Measurements from ENCODE around the gene KCTD13. TPM values are rescaled to one million over a fixed set of nuclear protein-coding genes. Genes with fewer than 3 reads are reported as not detected.

KCTD13 gene
- total and polyA plus RNA-seq, 2 of the 8 experiments (the other 6 are each of a cell fraction or from before 2014, with no cell fraction given), result 9.2 to 10.8 TPM

- peaks cover 4% of the 10 kb centered on the region; the same call in 1 of the 2 replicates for H3K79me1 ChIP-seq (ENCODE audit: low read depth, low read length)
- ChIA-PET POLR2A (ENCODE audit: partially characterized antibody) (interaction anchor here (0.7 to 1.8 kb wide), 4 partner anchors 18 to 159 kb away, joined by 3 to 4 read pairs (median 3); no protein-coding TSS in a partner anchor), CTCF (ENCODE audit: partially characterized antibody) (interaction anchor here (0.9 to 1.7 kb wide), 6 partner anchors 14 to 128 kb away, joined by 3 to 5 read pairs (median 3); partner anchors contain the start of gene TAOK2)
- no peak overlapping the region for H2BK12ac ChIP-seq (ENCODE audit: low read depth, low read length)
- H3K4me2 ChIP-seq (ENCODE audit: insufficient read depth in 1 of 2, low read depth in 2 of 2, low read length in 2 of 2), result no peak overlapping the region
- no peak overlapping the region for H3K4ac ChIP-seq (replicated peaks; ENCODE audit: insufficient read length, low read depth, low read length)
- H4K5ac ChIP-seq (ENCODE audit: insufficient read length, low read depth, low read length), result no peak overlapping the region
- H3K23ac ChIP-seq (ENCODE audit: insufficient read length), result no peak overlapping the region
- H3K27me3 ChIP-seq (replicated peaks in 1 of 4; ENCODE audit: control insufficient read depth in 3 of 4, extremely low read depth in 1 of 4, insufficient read depth in 3 of 4, low read length in 3 of 4), result no peaks in the 10 kb centered on the region
- H4K8ac ChIP-seq (ENCODE audit: extremely low read depth, insufficient read depth, low read length), result no peak overlapping the region
- no peaks in the 10 kb centered on the region; a peak in 2 of 8 replicates for H3K36me3 ChIP-seq (ENCODE audit: control insufficient read depth in 2 of 4, insufficient read depth in 4 of 4, low read length in 3 of 4)
- H3K4me1 ChIP-seq (replicated peaks in 1 of 4; ENCODE audit: control insufficient read depth in 3 of 4, insufficient read depth in 4 of 4, low read length in 3 of 4), result peaks cover 0 to 11% (median 3%) of the 10 kb centered on the region in 4 experiments; a peak in 6 of 7 replicates
- TF ChIP-seq NRF1 (IDR thresholded peaks at IDR 0.05; ENCODE audit: low read depth, low read length) (no peak), SRF (IDR thresholded peaks at IDR 0.05; ENCODE audit: low read depth, low read length) (no peak), RXRA (IDR thresholded peaks at IDR 0.05; ENCODE audit: insufficient read depth, low read depth, low read length) (no peak), JUND (IDR thresholded peaks at IDR 0.05; ENCODE audit: low read length) (no peak), RAD21 (IDR thresholded peaks at IDR 0.05 in 1 of 2, conservative IDR thresholded peaks at IDR 0.05 in 1 of 2; ENCODE audit: low read depth in 2 of 2, low read length in 2 of 2) (no peak), YY1 (IDR thresholded peaks at IDR 0.05; ENCODE audit: low read depth, low read length) (no peak), MAFK (IDR thresholded peaks at IDR 0.05; ENCODE audit: low read depth, low read length) (no peak), KDM4A (IDR thresholded peaks at IDR 0.05; ENCODE audit: low read depth, low read length, severe bottlenecking) (no peak), CEBPB (IDR thresholded peaks at IDR 0.05; ENCODE audit: low read depth, low read length) (no peak), SUZ12 (IDR thresholded peaks at IDR 0.05; ENCODE audit: low read length) (no peak), EGR1 (IDR thresholded peaks at IDR 0.05; ENCODE audit: borderline replicate concordance, low read depth, low read length) (no peak), RNF2 (IDR thresholded peaks at IDR 0.05; ENCODE audit: borderline replicate concordance, low read depth, low read length, missing control alignments, poor library complexity, severe bottlenecking) (no peak), SIN3A (conservative IDR thresholded peaks at IDR 0.05 in 1 of 2, IDR thresholded peaks at IDR 0.05 in 1 of 2; ENCODE audit: low read depth in 1 of 2, low read length in 2 of 2) (no peak)
- no peak overlapping the region for H2AFZ ChIP-seq (ENCODE audit: low read length)
- DNase-seq (ENCODE audit: low read depth in 1 of 2, low spot score in 2 of 2) (no peak), FAIRE-seq (no peak)
- H2BK5ac ChIP-seq (ENCODE audit: low read depth, low read length), result no peak overlapping the region
- 83% methylated on average over 2 of the region's 4 CpGs; no CpG with 5 or more reads in 1 of the 2 experiments for WGBS, 2 experiments (ENCODE audit: extremely low coverage in 1 of 2, insufficient coverage in 1 of 2, insufficient read length in 1 of 2, insufficient replicate concordance in 2 of 2, low coverage in 1 of 2, low lambda C conversion rate in 2 of 2, missing lambda C conversion rate in 1 of 2)
- H2AK5ac ChIP-seq (ENCODE audit: low read depth, low read length), result no peak overlapping the region
- H2BK15ac ChIP-seq (ENCODE audit: low read length), result no peak overlapping the region
- H3K18ac ChIP-seq (ENCODE audit: extremely low read depth, low read length), result no peak overlapping the region
- H3K27ac ChIP-seq (ENCODE audit: low read depth, low read length), result no peak overlapping the region
- H3K56ac ChIP-seq (replicated peaks; ENCODE audit: insufficient read length, low read depth, low read length), result no peak overlapping the region
- no peak overlapping the region for H2BK120ac ChIP-seq (replicated peaks; ENCODE audit: low read depth, low read length)
- H3K9ac ChIP-seq (replicated peaks in 1 of 4; ENCODE audit: extremely low read depth in 1 of 4, low read depth in 3 of 4, low read length in 3 of 4), result no peak overlapping the region
- H3K14ac ChIP-seq (ENCODE audit: insufficient read length), result no peak overlapping the region
- no peak overlapping the region for H4K91ac ChIP-seq (replicated peaks; ENCODE audit: insufficient read length, low read length)
- peaks cover 9% of the 10 kb centered on the region; the same call in 1 of the 2 replicates for H3K23me2 ChIP-seq (ENCODE audit: low read depth, low read length)
- no peak overlapping the region for H2BK20ac ChIP-seq (ENCODE audit: low read length)
- no peak overlapping the region for H3K4me3 ChIP-seq (ENCODE audit: extremely low read depth in 1 of 4, insufficient read depth in 2 of 4, low read depth in 3 of 4, low read length in 4 of 4)
- H3K79me2 ChIP-seq (ENCODE audit: control insufficient read depth in 1 of 2, insufficient read depth in 2 of 2, low read length in 2 of 2), result no peaks in the 10 kb centered on the region
- H4K20me1 ChIP-seq (replicated peaks in 1 of 2; ENCODE audit: control insufficient read depth in 1 of 2, insufficient read depth in 2 of 2, low read length in 2 of 2), result peaks cover 0 to 3% of the 10 kb centered on the region in 2 experiments
- no peaks in the 10 kb centered on the region for H3K9me3 ChIP-seq (ENCODE audit: insufficient read depth in 2 of 2, low read depth in 1 of 2, low read length in 1 of 2)
These were observed 31.7 kb downstream of the KCTD13 start for GRCh38 chr16:29894352-29894751.

Measured in H1 (cell line).